Type B pancreatic cell (in vitro differentiated cells): ENCODE results near the gene GRM2. TPM values are rescaled to one million over a fixed set of nuclear protein-coding genes. Genes with fewer than 3 reads are reported as not detected.

Experiments
- DNase-seq: peaks from one replicate; pipeline ENCODE4 v3.0.0; 2021; ENCODE audit warnings: mixed read lengths; ENCODE audit not compliant: unreplicated experiment; ENCODE audit errors: extremely low spot score
- H3K27ac Mint-ChIP-seq: 2 replicates; pipeline ENCODE4 v1.8.0; 2021; ENCODE audit warnings: mild to moderate bottlenecking, mixed read lengths
- H3K27me3 Mint-ChIP-seq: 2 replicates; pipeline ENCODE4 v1.8.0; 2021; ENCODE audit warnings: mixed read lengths
- H3K36me3 Mint-ChIP-seq: 2 replicates; pipeline ENCODE4 v1.8.0; 2021; ENCODE audit warnings: mixed read lengths
- H3K4me1 Mint-ChIP-seq: one replicate; pipeline ENCODE4 v1.8.0; 2021; ENCODE audit warnings: mixed read lengths; ENCODE audit not compliant: unreplicated experiment
- H3K4me3 Mint-ChIP-seq: 2 replicates; pipeline ENCODE4 v1.8.0; 2021; ENCODE audit warnings: mild to moderate bottlenecking, mixed read lengths
- H3K9me3 Mint-ChIP-seq: 2 replicates; pipeline ENCODE4 v1.8.0; 2021; ENCODE audit warnings: mixed read lengths
- CTCF ChIP-seq: fragments of 200-600 bp; sonication (generic); conservative IDR thresholded peaks from 2 replicates; pipeline ENCODE4 v1.5.0; 2021; ENCODE audit warnings: antibody characterized with exemption, mild to moderate bottlenecking
- total RNA-seq: library from RNA; stranded (reverse); gene quantifications from 2 replicates; pipeline ENCODE4 v1.2.1, GENCODE V29; 2021; ENCODE audit warnings: low replicate concordance

The GRM2 gene
- total RNA-seq, 1 donor from 2014 or later, result 0.58 TPM

- peak overlapping the region; percentile 82 for H3K4me3 Mint-ChIP-seq
Measured at GRCh38 chr3:51673181-51673801, 33.6 kb upstream of the GRM2 start.

GRCh38 chr3:51673802-51674654, 32.8 kb upstream of the GRM2 start:
- Mint-ChIP-seq H3K27ac (no peak overlapping the region), H3K36me3 (no peaks in the 10 kb centered on the region), H3K27me3 (no peaks in the 10 kb centered on the region), H3K4me1 (peaks cover 24% of the 10 kb centered on the region), H3K4me3 (peak overlapping the region; percentile 82), H3K9me3 (no peaks in the 10 kb centered on the region)
- no peak for TF ChIP-seq CTCF
- no peak for DNase-seq

More at GRCh38 chr3:51673181-51673801, 33.6 kb upstream of the GRM2 start:
- peak overlapping the region; percentile 73 for H3K27ac Mint-ChIP-seq
- no peaks in the 10 kb centered on the region for H3K9me3 Mint-ChIP-seq
- H3K27me3 Mint-ChIP-seq, result no peaks in the 10 kb centered on the region
- H3K4me1 Mint-ChIP-seq, result peaks cover 30% of the 10 kb centered on the region
- H3K36me3 Mint-ChIP-seq, result no peaks in the 10 kb centered on the region
- no peak for TF ChIP-seq CTCF
- no peak for DNase-seq

- DNase-seq, result no peak
- Mint-ChIP-seq H3K27ac (peak overlapping the region; percentile 29), H3K4me3 (no peak overlapping the region), H3K9me3 (no peaks in the 10 kb centered on the region), H3K36me3 (no peaks in the 10 kb centered on the region), H3K4me1 (peaks cover 19% of the 10 kb centered on the region), H3K27me3 (no peaks in the 10 kb centered on the region)
- no peak for TF ChIP-seq CTCF
Measured at GRCh38 chr3:51675201-51675611, 31.7 kb upstream of the GRM2 start.

- Mint-ChIP-seq H3K27ac (peak overlapping the region; percentile 29), H3K4me1 (peaks cover 20% of the 10 kb centered on the region), H3K36me3 (no peaks in the 10 kb centered on the region)
Measured at GRCh38 chr3:51676102-51676640, 30.7 kb upstream of the GRM2 start.

GRCh38 chr3:51677358-51677757, 29.5 kb upstream of the GRM2 start:
- H3K4me3 Mint-ChIP-seq, result no peak overlapping the region
- no peak for TF ChIP-seq CTCF
- no peak overlapping the region for H3K27ac Mint-ChIP-seq
- H3K36me3 Mint-ChIP-seq, result peaks cover 4% of the 10 kb centered on the region
- H3K27me3 Mint-ChIP-seq, result no peaks in the 10 kb centered on the region
- DNase-seq, result no peak
- no peaks in the 10 kb centered on the region for H3K9me3 Mint-ChIP-seq
- H3K4me1 Mint-ChIP-seq, result peaks cover 23% of the 10 kb centered on the region

More at GRCh38 chr3:51676102-51676640, 30.7 kb upstream of the GRM2 start:
- H3K27me3 Mint-ChIP-seq, result no peaks in the 10 kb centered on the region
- no peak for TF ChIP-seq CTCF
- H3K4me3 Mint-ChIP-seq, result no peak overlapping the region
- DNase-seq, result no peak
- no peaks in the 10 kb centered on the region for H3K9me3 Mint-ChIP-seq
